ENCODE measurements around the gene LHX3.

The LHX3 gene

GRCh38 chr9:136204838-136205706, at the start of gene LHX3:
Gene LHX3, minus strand, starts transcription at chr9:136205128. Its CDS starts 116 bp downstream, at chr9:136205012.
- DNase-seq, result peak; percentile 28

GRCh38 chr9:136253246-136254130, 48.6 kb upstream of the LHX3 start:
- no peak for DNase-seq

GRCh38 chr9:136252846-136253245, 47.9 kb upstream of the LHX3 start:
- no peak for DNase-seq

GRCh38 chr9:136252281-136252680, 47.4 kb upstream of the LHX3 start:
- DNase-seq, result no peak

- no peak for DNase-seq
Observed at GRCh38 chr9:136251264-136252115, 46.6 kb upstream of the LHX3 start.

GRCh38 chr9:136250676-136251075, 45.7 kb upstream of the LHX3 start:
- DNase-seq, result no peak

- DNase-seq, result no peak
Observed at GRCh38 chr9:136249877-136250559, 45.1 kb upstream of the LHX3 start.

GRCh38 chr9:136248951-136249876, 44.3 kb upstream of the LHX3 start:
- DNase-seq, result no peak

- no peak for DNase-seq
Observed at GRCh38 chr9:136247947-136248637, 43.2 kb upstream of the LHX3 start.

- no peak for DNase-seq
Observed at GRCh38 chr9:136247551-136247916, 42.6 kb upstream of the LHX3 start.

- DNase-seq, result no peak
Observed at GRCh38 chr9:136246849-136247550, 42.1 kb upstream of the LHX3 start.

- DNase-seq, result peak; percentile 84
Observed at GRCh38 chr9:136245219-136246150, 40.6 kb upstream of the LHX3 start, which contains the start of gene QSOX2. Gene QSOX2, minus strand, starts transcription at chr9:136245812. Its CDS starts 9 bp downstream, at chr9:136245803.

- DNase-seq, result no peak
Observed at GRCh38 chr9:136244969-136245218, 40.0 kb upstream of the LHX3 start.

- peak; percentile 35 for DNase-seq
Observed at GRCh38 chr9:136244122-136244968, 39.4 kb upstream of the LHX3 start.

- no peak for DNase-seq
Observed at GRCh38 chr9:136243631-136244030, 38.7 kb upstream of the LHX3 start.

GRCh38 chr9:136242918-136243525, 38.1 kb upstream of the LHX3 start:
- DNase-seq, result no peak

GRCh38 chr9:136242248-136242647, 37.3 kb upstream of the LHX3 start:
- DNase-seq, result no peak

Data from CD4-positive, alpha-beta T cell treated with Interleukin-6 for 4 hours (primary cell).